ENCODE measurements around the gene OR13J1.

Gene OR13J1

GRCh38 chr9:35829764-35830096 lies 40.5 kb downstream of the OR13J1 start:
- peak; percentile 41 for DNase-seq

GRCh38 chr9:35829084-35829763 lies 41.0 kb downstream of the OR13J1 start, which contains the start of gene TMEM8B:
TMEM8B (plus strand) TSS chr9:35829228; CDS start chr9:35829448, 220 bp downstream.
- DNase-seq = no peak

- DNase-seq = peak; percentile 90
These were observed 41.5 kb downstream of the OR13J1 start, which contains the start of gene FAM221B for GRCh38 chr9:35828716-35829083. FAM221B (minus strand) TSS chr9:35828732; CDS start chr9:35826161, 2,571 bp downstream.

DNA sequence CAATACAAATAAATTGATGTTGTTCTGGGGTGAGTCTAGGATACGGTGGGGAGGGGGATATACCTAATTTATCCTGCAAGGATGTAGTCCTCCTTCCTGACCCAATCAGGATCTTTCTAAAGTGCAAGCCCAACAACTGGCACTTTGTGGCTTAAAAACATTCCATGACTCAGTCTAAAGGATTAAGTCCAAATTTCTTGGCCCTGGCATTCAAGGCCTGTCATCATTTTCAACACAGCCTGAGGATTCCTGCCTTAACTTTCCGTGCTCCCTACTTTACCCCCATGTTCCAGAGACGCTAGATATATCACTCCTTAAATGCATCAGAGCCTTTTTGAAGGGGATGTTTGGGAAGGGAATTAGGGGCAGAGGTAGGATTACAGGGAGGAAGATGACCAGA lies 42.7 kb downstream of the OR13J1 start:
- no peak for DNase-seq

- peak; percentile 58 for DNase-seq
These were observed 44.0 kb downstream of the OR13J1 start for GRCh38 chr9:35826071-35826701.

GRCh38 chr9:35822926-35823325 lies 47.3 kb downstream of the OR13J1 start:
- DNase-seq = no peak

GRCh38 chr9:35820076-35820475 lies 50.1 kb downstream of the OR13J1 start:
- DNase-seq = no peak

Data from retina (tissue), 1 donor.